ENCODE measurements around the gene OSBPL9.

DNA sequence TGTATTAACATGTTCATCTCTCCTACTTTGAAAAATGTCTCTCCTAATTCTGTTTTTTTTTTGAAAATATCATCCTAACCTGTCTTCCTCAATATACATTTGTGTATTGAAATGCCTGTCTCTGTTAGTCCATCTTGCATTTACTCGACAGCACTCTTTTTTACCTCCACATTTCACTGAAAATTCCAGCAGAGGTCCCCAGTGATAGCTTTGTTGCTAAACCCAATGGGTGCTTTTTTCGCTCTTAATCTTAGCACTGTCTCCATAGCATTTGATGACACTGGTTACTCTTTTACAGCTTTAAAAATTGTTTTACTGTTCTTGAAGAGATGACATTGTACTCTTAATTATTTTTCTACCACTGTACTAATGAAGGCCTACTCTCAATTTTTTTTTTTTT is 10.8 kb downstream of the OSBPL9 start:
- TF ChIP-seq HDGF (IDR thresholded peaks at IDR 0.05; ENCODE audit: borderline replicate concordance) (no peak), ARNT (IDR thresholded peaks at IDR 0.05) (no peak), FOXK2 (IDR thresholded peaks at IDR 0.05) (no peak), ZNF384 (IDR thresholded peaks at IDR 0.05) (no peak), CTBP1 (IDR thresholded peaks at IDR 0.05; ENCODE audit: borderline replicate concordance) (no peak), TARDBP (IDR thresholded peaks at IDR 0.05) (no peak), BHLHE40 (IDR thresholded peaks at IDR 0.05; ENCODE audit: borderline replicate concordance) (no peak), SUZ12 (IDR thresholded peaks at IDR 0.05) (no peak), ELF4 (IDR thresholded peaks at IDR 0.05) (no peak), FOXA1 (IDR thresholded peaks at IDR 0.05) (no peak), L3MBTL2 (conservative IDR thresholded peaks at IDR 0.05) (no peak)
